B cell (primary cell): ENCODE measurements around the gene PLEKHA5. TPM values are rescaled to one million over a fixed set of nuclear protein-coding genes. Genes with fewer than 3 reads are reported as not detected.
A peak's percentile ranks its signal among the peaks of the same experiment; 100 is the strongest.

Source experiments
- ATAC-seq: fragments of 200-7000 bp; cut with Tn5 transposase; one replicate; pipeline ENCODE4 v1.10.0; 2021; ENCODE audit warnings: low read depth, mild to moderate bottlenecking, moderate number of reproducible peaks, moderate library complexity
- CTCF ChIA-PET: fragments of 350-600 bp; sonication (Branson Sonifier 250); formaldehyde crosslinking; loops from one replicate; lab custom pipeline; 2021; ENCODE audit warnings: antibody characterized with exemption, inconsistent platforms; lab: Charles Lee
- POLR2A ChIA-PET: fragments of 350-600 bp; sonication (Branson Sonifier 250); formaldehyde crosslinking; loops from one replicate; lab custom pipeline; 2021; ENCODE audit warnings: antibody characterized with exemption; lab: Charles Lee
- DNase-seq: peaks from one replicate; pipeline ENCODE4 v3.0.0; 2013
- H2AFZ ChIP-seq: 2 replicates; pipeline ENCODE4 v1.6.1; 2012; ENCODE audit warnings: mild to moderate bottlenecking, low read depth, low read length; ENCODE audit not compliant: insufficient read depth, poor library complexity, severe bottlenecking
- H3K27ac ChIP-seq, 2 donors: 1 replicate in 1 of 2; 2 replicates in 1 of 2; pipeline ENCODE4 v1.5.1; 2012 to 2013; ENCODE audit warnings: low read length in 2 of 2, mild to moderate bottlenecking in 2 of 2, moderate library complexity in 1 of 2
- H3K27me3 ChIP-seq, 4 experiments: fragments of 200-600 bp in 1 of 4; sonication (generic) in 1 of 4; replicated peaks in 1 of 4; 1 replicate in 2 of 4; 2 replicates in 2 of 4; pipeline versions ENCODE4 v1.6.1 to v1.7.0; 2013 to 2016; ENCODE audit warnings: low read length in 3 of 4, mild to moderate bottlenecking in 2 of 4, mixed read lengths in 1 of 4, moderate library complexity in 1 of 4; ENCODE audit not compliant: insufficient read depth in 4 of 4, control insufficient read depth in 3 of 4; ENCODE audit errors: control extremely low read depth in 1 of 4
- H3K36me3 ChIP-seq, 2 experiments: replicated peaks in 1 of 2; 1 replicate in 1 of 2; 2 replicates in 1 of 2; pipeline versions ENCODE4 v1.6.1 to v1.7.1; 2013; ENCODE audit warnings: low read length in 1 of 2; ENCODE audit not compliant: insufficient read depth in 2 of 2, control insufficient read depth in 1 of 2; ENCODE audit errors: control extremely low read depth in 1 of 2, extremely low read depth in 1 of 2
- H3K4me1 ChIP-seq, 2 donors: fragments of 200-600 bp in 1 of 2; sonication (generic) in 1 of 2; 1 replicate in 1 of 2; 2 replicates in 1 of 2; pipeline versions ENCODE4 v1.5.1 to v1.6.1; 2013 to 2017; ENCODE audit warnings: low read length in 2 of 2; ENCODE audit not compliant: control insufficient read depth in 2 of 2, insufficient read depth in 2 of 2
- H3K4me2 ChIP-seq: replicated peaks from 2 replicates; pipeline ENCODE3; 2012; ENCODE audit warnings: mild to moderate bottlenecking, low read depth, low read length; ENCODE audit not compliant: poor library complexity, severe bottlenecking
- H3K4me3 ChIP-seq, 5 experiments: fragments of 200-600 bp in 1 of 5; sonication (generic) in 1 of 5; 1 replicate in 3 of 5; 2 replicates in 2 of 5; pipeline versions ENCODE4 v1.5.1 to v1.7.0; 2011 to 2016; ENCODE audit warnings: low read length in 4 of 5, mild to moderate bottlenecking in 4 of 5, low read depth in 2 of 5, control low read depth in 1 of 5, moderate library complexity in 1 of 5; ENCODE audit not compliant: insufficient read depth in 1 of 5; ENCODE audit errors: control extremely low read depth in 1 of 5, extremely low read depth in 1 of 5
- H3K79me2 ChIP-seq: fragments of 200-600 bp; sonication (generic); one replicate; pipeline ENCODE4 v1.6.0; 2016; ENCODE audit warnings: low read length; ENCODE audit not compliant: control insufficient read depth, insufficient read depth
- H3K9ac ChIP-seq: fragments of 200-600 bp; sonication (generic); 2 replicates; pipeline ENCODE4 v1.6.1; 2017; ENCODE audit warnings: mild to moderate bottlenecking, low read length, moderate library complexity
- H3K9me3 ChIP-seq, 3 donors: one replicate each; pipeline versions ENCODE4 v1.6.1 to v1.7.1; 2013; ENCODE audit warnings: low read length in 2 of 3; ENCODE audit not compliant: control insufficient read depth in 2 of 3, insufficient read depth in 1 of 3; ENCODE audit errors: control extremely low read depth in 1 of 3
- H4K20me1 ChIP-seq: 2 replicates; pipeline ENCODE4 v1.6.0; 2012; ENCODE audit warnings: mild to moderate bottlenecking, low read length; ENCODE audit not compliant: insufficient read depth, control insufficient read depth, poor library complexity, severe bottlenecking
- H3K27ac Mint-ChIP-seq: one replicate; pipeline ENCODE4 v1.8.0; 2021; ENCODE audit warnings: mixed read lengths
- H3K27me3 Mint-ChIP-seq: one replicate; pipeline ENCODE4 v1.8.0; 2021; ENCODE audit warnings: mixed read lengths
- H3K4me1 Mint-ChIP-seq: one replicate; pipeline ENCODE4 v1.8.0; 2021; ENCODE audit warnings: mixed read lengths
- H3K4me3 Mint-ChIP-seq: one replicate; pipeline ENCODE4 v1.8.0; 2021; ENCODE audit warnings: mixed read lengths
- H3K9me3 Mint-ChIP-seq: one replicate; pipeline ENCODE4 v1.8.0; 2022; ENCODE audit warnings: mixed read lengths; ENCODE audit not compliant: insufficient read depth
- CTCF ChIP-seq: fragments of 200-600 bp; IDR thresholded peaks from one replicate; pipeline ENCODE4 v1.8.0; 2022; ENCODE audit warnings: antibody characterized with exemption, mild to moderate bottlenecking
- EZH2 ChIP-seq: IDR thresholded peaks from 2 replicates; pipeline ENCODE4 v1.6.1; 2012; ENCODE audit warnings: borderline replicate concordance, low read depth, mild to moderate bottlenecking, moderate library complexity, low read length; ENCODE audit not compliant: insufficient read depth, poor library complexity, severe bottlenecking
- WGBS: methylation state at CpG from one replicate; pipeline ENCODE4 v1.1.5; 2013; ENCODE audit warnings: missing lambda C conversion rate; ENCODE audit not compliant: insufficient coverage; 5-methylcytosine and 5-hydroxymethylcytosine counted together
- intact Hi-C: fragments of 100-400 bp; cut with micrococcal nuclease; formaldehyde crosslinking; loops from one replicate; pipeline ENCODE4 v1.10.0; 2022
- polyA plus RNA-seq: library from polyadenylated mRNA; depleted of rRNA; stranded (reverse); fragments of >200 nt; gene quantifications from 2 replicates; pipeline ENCODE4 v1.2.3, GENCODE V29; 2012
- total RNA-seq, 2 donors: library from RNA; stranded (reverse); fragments of 120-200 nt in 1 of 2; gene quantifications; 1 replicate in 1 of 2; 2 replicates in 1 of 2; pipeline versions ENCODE4 v1.2.3 to v1.2.4, GENCODE V29; 2013 to 2022

PLEKHA5 gene
- total and polyA plus RNA-seq, 2 donors (not counting 1 experiment from before 2014, with no cell fraction given) = 0.03 to 0.22 TPM

GRCh38 chr12:19186722-19187661, 57.5 kb downstream of the PLEKHA5 start:
- no CpG with 5 or more reads among the region's 4 CpGs for WGBS
- CTCF ChIA-PET = no interaction called here
- Histone ChIP-seq H3K9ac (no peak overlapping the region), H3K4me1 (no peaks in the 10 kb centered on the region), H2AFZ (no peak overlapping the region), H3K27me3 (no peaks in the 10 kb centered on the region), H3K4me2 (no peak overlapping the region), H4K20me1 (no peaks in the 10 kb centered on the region), H3K9me3 (no peaks in the 10 kb centered on the region), H3K79me2 (no peaks in the 10 kb centered on the region), H3K36me3 (no peaks in the 10 kb centered on the region), H3K27ac (no peak overlapping the region), H3K4me3 (no peak overlapping the region)
- intact Hi-C loops = loop anchor here (5.0 kb wide), 1 partner anchor 325 kb away; no protein-coding TSS in a partner anchor
- Mint-ChIP-seq H3K27ac (no peak overlapping the region), H3K27me3 (peaks cover 5% of the 10 kb centered on the region), H3K4me1 (peaks cover 3% of the 10 kb centered on the region), H3K4me3 (no peak overlapping the region), H3K9me3 (no peaks in the 10 kb centered on the region)
- ATAC-seq = no peak
- DNase-seq = peak; percentile 3
- TF ChIP-seq EZH2 (no peak), CTCF (peak; percentile 48)
- POLR2A ChIA-PET = no interaction called here

- no peak overlapping the region for H3K4me3 Mint-ChIP-seq
- ChIA-PET POLR2A (no interaction called here), CTCF (no interaction called here)
- intact Hi-C loops = loop anchor here (5.0 kb wide), 1 partner anchor 327 kb away; no protein-coding TSS in a partner anchor
- no peaks in the 10 kb centered on the region for H3K4me1 ChIP-seq
- H3K4me3 ChIP-seq = no peak overlapping the region
- H3K27me3 ChIP-seq = no peaks in the 10 kb centered on the region
- no peaks in the 10 kb centered on the region for H3K9me3 Mint-ChIP-seq
- H2AFZ ChIP-seq = no peak overlapping the region
- 100% methylated on average over 1 of the region's 1 CpG for WGBS
- H4K20me1 ChIP-seq = no peaks in the 10 kb centered on the region
- H3K4me2 ChIP-seq = no peak overlapping the region
- no peak for DNase-seq
- H3K79me2 ChIP-seq = no peaks in the 10 kb centered on the region
- H3K4me1 Mint-ChIP-seq = peaks cover 3% of the 10 kb centered on the region
- no peak for ATAC-seq
- no peaks in the 10 kb centered on the region for H3K9me3 ChIP-seq
- H3K27ac ChIP-seq = no peak overlapping the region
- H3K27ac Mint-ChIP-seq = no peak overlapping the region
- H3K27me3 Mint-ChIP-seq = peaks cover 3% of the 10 kb centered on the region
- no peak overlapping the region for H3K9ac ChIP-seq
- TF ChIP-seq CTCF (no peak), EZH2 (no peak)
- no peaks in the 10 kb centered on the region for H3K36me3 ChIP-seq
Measured at GRCh38 chr12:19189522-19189921, 60.0 kb downstream of the PLEKHA5 start.
